Hepatocyte (in vitro differentiated cells): ENCODE data around the gene AGAP3.

ENCODE experiments used
- EZH2 ChIP-seq: fragments of 200-600 bp; sonication (generic); IDR thresholded peaks from 2 replicates; pipeline ENCODE4 v1.6.1; 2016; ENCODE audit warnings: antibody characterized with exemption, mild to moderate bottlenecking, borderline replicate concordance
- TF ChIP-seq, protein P1 (sequence below): fragments of 200-600 bp; sonication (generic); IDR thresholded peaks from 2 replicates; pipeline ENCODE4 v1.5.1; 2016; ENCODE audit warnings: antibody characterized with exemption, mild to moderate bottlenecking; ENCODE audit not compliant: poor library complexity

DNA sequence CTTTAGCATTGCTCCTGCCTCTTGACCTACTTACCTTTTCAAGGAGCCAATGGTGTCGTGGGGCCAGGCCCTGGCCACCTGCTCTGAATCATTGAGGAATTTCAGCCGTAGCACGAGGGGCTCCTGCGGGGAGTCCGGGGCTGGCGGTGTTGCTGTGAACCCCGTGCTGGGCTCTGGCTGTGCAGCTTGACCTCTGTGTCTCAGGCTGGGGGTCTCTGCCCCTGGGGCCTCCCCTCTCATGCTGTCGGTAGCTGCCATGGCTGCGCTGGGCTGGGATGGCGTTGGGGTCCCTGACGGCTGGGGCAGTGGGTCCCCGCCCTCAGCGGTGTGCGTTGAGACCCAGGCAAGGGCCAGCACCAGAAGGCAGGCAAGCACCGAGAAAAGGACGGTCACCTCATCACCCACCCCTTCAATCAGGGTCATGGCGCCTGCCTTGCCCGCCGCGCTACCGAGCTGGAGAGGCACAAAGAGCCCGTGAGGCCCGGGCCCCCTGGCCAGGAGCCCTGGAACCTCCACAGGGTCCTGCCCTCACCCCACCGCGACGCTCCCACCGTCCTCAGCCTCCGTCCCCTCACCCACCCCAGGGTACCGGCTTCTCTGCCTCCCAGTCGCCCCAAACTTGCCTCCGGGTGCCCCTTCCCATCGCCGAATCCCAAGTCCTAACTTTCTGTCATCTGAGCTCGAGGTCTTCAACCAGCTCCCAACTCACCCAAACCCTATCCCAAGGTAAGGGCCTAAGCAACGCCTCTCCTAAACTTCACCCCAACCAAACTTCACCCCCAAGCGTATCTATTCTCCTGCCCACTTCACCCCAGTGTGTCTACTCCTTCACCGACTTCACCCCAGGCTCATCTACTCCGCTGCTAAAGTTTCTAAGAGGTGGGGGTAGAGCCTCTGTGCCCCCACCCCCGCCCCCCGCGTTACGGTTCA, 3.9 kb upstream of the AGAP3 start:
- TF ChIP-seq, protein P1, sequence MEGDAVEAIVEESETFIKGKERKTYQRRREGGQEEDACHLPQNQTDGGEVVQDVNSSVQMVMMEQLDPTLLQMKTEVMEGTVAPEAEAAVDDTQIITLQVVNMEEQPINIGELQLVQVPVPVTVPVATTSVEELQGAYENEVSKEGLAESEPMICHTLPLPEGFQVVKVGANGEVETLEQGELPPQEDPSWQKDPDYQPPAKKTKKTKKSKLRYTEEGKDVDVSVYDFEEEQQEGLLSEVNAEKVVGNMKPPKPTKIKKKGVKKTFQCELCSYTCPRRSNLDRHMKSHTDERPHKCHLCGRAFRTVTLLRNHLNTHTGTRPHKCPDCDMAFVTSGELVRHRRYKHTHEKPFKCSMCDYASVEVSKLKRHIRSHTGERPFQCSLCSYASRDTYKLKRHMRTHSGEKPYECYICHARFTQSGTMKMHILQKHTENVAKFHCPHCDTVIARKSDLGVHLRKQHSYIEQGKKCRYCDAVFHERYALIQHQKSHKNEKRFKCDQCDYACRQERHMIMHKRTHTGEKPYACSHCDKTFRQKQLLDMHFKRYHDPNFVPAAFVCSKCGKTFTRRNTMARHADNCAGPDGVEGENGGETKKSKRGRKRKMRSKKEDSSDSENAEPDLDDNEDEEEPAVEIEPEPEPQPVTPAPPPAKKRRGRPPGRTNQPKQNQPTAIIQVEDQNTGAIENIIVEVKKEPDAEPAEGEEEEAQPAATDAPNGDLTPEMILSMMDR = no peak
- TF ChIP-seq EZH2 = no peak
